T-helper 22 cell (primary cell): ENCODE data around the gene PAPOLA.

Experiments
- DNase-seq: peaks from one replicate; pipeline ENCODE4 v3.0.0-alpha.2; 2020; ENCODE audit warnings: low read depth

PAPOLA gene

DNA sequence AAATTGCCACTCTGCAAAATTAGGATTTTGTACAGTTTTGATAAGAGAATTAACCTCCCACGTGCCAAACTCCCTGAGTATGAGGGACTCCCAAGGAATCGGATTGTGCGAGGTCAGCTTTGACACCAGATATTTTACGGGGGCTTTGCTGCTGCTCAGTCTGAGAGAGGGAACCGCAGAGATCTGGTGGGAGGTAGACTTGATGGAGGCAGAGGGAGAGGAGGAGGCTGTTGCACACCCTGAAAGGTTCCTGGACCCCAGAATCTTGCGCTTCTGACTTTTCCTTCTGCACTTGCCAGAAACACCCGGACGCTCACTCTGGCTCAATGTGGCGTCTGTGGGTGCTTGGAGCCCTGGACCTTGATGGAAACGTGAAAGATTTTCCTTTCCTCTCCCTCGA is 83.9 kb downstream of the PAPOLA start:
- no peak for DNase-seq

DNA sequence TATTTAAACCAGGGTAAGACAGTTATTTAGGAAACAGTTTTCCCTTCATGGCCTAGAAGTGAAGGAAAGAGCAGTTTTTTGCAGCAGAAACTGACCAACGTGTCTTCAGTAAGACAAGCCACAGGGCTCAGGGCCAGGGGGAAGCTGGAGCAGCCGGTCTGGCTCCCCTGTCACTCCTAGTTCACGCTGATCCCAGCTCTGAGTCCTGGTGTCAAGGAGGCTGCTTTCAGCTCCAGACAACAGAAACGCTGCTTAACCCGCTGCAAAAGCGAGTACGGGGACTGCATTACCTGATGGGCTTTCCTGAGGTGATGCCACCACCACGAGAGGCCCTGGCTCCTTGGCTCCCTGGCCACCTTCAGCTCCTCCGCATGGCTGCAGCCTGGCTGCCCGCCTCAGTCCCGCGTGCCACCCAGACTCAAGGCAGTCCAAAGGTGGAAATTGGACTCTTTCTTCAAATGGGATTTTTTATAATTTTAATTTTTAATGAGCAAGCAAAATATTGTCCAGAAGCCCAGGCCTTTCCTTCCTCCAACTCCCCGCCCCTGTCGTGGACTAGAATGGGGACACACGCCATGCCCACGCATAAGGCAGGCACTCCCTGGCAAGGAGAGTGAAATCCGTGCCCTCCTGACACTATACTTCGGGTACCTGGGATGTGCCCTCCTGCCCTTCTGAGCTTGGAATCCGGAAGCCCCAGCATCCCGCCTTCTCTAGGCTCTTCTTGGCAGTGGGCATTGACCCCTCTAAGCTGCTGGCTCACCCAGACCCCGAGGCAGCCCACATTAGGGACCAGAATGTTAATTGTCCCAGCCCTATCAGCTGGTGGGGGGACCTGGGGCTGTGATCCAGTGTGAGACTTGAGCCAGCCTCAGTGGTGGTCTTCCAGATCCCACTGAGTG is 85.0 kb downstream of the PAPOLA start:
- no peak for DNase-seq

DNA sequence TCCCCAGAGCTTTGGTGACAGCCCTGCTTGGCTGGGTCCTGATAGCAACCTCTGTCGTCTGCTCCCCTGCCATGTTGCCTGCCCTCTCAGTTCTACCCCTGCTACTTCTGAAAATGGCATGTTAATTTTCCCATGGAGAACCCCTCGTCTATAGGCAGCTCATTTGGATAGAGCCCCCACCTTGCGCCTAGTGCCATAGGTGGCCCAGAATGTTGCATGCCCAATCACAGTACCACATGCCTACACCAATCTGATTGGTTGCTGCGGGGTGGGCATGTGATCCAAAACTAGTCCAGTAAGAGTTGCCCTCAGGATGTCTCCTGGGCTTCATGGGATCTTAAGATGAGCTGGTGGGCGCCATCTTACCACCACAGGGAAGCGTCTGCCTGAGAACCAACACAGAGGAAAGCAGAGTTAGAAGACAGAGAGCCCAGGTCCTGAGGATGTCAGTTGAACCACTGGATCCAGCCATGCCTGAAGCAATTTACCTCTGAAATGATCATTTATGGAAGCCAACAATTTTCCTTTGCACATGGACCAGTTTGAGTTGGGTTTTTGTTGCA is 85.7 kb downstream of the PAPOLA start:
- no peak for DNase-seq

DNA sequence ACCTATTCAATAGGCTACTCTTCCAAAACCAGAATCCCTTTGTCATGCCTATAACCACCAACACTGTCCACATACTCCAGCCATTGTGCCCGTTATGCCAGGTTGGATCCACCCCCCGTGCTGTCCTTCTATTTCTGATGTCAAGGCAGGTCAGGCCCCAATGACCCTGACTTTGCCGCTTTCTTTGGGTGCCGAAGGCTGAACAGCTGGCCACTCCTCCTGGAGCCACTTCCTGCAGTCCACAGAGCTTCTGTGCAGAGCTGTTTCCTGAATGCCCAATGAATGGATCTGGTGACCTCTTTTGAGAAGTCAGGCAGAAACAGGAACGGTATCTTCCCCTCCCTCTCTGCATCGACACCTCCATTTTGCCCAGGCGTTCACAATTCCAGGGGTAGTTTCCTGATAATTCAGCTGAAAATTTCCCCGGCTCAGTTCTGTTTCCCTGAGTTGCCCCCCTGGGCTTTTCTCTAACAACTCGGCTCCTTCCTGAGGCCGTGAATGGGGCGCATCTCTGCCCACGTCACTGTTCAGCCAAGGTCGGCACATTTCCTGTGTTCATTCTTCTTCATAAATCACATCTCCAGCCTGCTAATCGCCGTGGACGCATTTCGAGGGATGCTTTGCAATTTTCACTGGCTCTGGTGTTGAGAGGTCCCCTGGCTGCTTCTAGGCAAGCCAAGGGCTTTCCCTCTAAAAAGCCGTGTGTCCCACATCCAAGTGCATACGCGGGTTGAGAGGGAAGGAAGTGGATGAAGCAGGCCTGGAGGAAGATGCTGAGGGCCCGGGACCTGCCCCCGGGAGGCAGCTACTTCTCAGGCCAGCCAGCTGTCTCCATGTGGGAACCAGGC is 86.5 kb downstream of the PAPOLA start:
- DNase-seq, result no peak

- no peak for DNase-seq
Observed at GRCh38 chr14:96589577-96589976, 87.4 kb downstream of the PAPOLA start.

- no peak for DNase-seq
Observed at GRCh38 chr14:96590190-96590864, 88.1 kb downstream of the PAPOLA start.

DNA sequence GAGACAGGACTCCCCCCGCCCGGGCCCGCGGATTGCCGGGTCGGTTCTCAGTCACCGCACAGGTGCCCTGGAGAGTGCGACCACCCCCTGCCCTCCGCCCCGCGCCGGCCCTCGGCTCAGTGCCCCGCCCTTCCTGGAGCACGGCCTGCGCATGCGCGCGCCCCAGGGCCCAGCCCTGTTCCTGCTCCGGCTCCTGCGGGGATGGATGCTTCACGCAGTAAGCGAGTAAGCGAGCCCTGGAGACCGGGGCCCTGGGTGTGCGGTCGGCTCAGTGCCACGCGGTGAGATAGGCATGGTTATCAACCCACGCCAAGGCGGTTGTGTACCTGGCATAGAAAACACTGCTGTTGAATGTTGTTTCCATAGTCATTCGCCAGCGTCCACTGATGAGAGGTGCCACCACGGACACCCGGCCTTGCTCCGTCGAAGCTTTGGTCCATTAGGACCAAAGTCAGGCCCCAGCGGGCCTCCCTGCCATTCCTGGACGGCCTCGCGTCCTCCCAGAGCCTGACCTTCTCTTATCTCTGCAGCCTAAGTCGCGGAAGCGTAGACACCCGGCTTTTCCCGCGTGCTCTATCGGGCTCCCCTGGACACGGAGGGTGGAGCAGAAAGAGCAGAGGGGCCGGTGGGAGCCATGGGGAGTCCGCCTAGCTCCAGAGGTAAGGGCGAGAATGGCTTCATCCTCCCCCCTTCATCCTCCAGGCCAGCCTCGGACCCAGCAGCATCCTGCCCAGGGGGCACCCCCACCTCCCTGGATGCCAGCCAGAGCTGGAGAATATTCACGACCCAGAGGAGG is 90.6 kb downstream of the PAPOLA start:
- peak; percentile 38 for DNase-seq

DNA sequence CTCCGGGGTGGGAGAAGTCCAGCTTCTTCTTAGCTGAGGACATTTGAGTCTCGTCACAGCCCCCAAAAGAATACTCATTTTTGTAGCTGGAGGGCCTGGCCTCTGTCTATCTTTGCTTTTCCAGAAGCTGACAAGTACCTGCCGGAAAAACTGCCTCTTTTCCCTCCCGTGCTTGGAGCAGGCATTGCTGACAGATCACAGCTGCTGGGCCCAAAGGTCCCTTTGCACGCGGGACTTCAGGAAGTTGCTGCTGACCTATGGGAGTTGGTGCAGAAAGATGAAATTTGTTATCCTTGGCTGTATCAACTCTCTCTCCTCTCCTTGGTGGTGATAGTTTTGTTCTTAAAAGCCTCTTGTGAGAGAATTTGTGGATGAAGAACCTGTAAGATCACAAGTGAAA is 92.8 kb downstream of the PAPOLA start:
- no peak for DNase-seq

DNA sequence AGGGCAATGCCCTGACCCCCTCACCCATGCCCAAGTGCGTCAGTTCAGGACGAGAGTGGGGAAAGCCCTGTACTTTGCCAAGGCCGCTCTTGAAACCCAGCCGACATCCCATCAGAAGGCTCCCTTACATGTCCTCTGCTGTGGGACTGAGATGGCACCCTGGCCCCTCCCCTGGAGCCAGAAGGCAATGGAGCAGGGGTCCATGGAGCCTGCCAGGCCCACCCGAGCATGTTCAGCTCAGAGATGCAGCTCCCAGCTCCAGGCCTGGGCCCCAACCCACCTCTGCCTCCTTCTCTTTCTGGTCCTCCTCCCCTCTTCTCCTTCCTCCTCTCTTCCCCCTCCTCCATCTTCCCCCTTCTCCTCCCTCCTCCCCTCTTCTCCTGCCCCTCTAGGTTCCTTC is 95.5 kb downstream of the PAPOLA start:
- DNase-seq, result no peak

- DNase-seq, result no peak
Observed at GRCh38 chr14:96598332-96598928, 96.2 kb downstream of the PAPOLA start.

DNA sequence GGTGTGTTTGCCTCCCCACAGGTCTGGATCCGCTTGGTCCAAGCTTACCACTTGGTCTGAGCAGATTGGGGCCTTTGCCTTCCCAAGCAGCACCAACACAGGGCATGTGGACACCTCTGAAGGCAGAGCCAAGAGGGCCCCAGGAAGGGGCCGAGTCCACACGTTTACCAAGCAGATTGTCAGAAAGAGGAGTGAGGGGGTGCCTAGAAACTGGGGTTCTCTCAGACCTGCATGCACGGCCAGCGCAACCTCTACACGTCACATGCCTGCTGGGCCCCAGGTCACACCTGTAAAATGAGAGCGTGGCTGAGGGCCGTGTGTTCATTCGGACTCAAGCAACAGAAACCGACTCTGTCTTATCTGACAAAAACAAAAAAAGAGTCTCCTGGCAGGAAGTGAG is 96.9 kb downstream of the PAPOLA start:
- no peak for DNase-seq

DNA sequence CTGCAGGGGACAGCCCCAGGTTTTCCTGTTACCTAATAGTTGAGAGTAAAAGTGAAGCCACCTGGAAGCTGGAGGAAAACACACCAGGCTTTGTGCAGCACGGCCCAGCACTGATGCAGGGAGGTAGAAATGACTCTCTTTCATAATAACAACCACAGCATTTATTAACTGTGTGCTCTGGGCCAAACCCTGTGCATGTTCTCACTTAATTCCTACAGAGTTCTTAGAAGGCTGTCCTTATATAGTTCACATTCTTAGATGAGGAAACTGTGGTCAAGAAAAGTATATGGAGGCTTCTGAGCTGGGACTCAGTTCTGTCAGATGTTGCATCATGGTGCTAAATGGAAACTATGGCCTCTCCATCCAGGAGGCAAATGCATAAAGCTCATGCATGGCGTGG is 100.0 kb downstream of the PAPOLA start:
- no peak for DNase-seq

GRCh38 chr14:96603350-96604255 is 101.4 kb downstream of the PAPOLA start:
- DNase-seq, result no peak

- no peak for DNase-seq
Observed at GRCh38 chr14:96614481-96614881, 112.3 kb downstream of the PAPOLA start.

DNA sequence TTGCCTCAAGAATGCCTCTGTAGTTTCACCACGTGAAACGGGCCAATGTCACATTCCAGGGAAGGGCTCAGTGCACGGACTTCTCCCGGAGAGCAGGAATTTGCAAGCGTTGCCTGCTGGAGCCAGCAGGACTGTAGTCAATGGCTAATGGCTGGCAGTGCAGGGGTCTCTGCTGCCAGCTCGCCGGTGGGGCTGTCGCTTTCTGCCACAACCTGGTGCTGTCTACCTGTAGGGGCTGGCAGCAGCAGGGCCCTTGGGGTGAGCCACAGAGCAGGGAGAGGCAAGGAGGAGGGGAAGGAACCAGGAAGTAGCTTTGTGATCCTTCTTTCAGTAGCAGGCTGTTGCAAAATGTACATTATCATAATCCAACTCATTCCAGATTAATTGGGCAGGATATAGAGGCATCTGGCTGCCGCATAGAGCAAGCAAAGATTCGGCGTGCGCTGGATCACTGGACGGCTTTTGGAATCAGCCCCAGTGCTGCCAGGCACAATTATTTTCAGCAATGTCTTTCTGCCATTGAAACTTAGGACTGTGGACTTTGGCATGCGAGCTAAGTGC is 114.1 kb downstream of the PAPOLA start:
- no peak for DNase-seq
